Measurements from ENCODE around the gene NKIRAS2. TPM values are rescaled to one million over a fixed set of nuclear protein-coding genes. Genes with fewer than 3 reads are reported as not detected.

Gene NKIRAS2
- total RNA-seq = 12.9 TPM

- peak; percentile 94 for DNase-seq (ENCODE audit: low spot score)
Measured at GRCh38 chr17:42019509-42020404, at the start of gene NKIRAS2. Gene NKIRAS2, plus strand, starts transcription at chr17:42020090. Its CDS starts 1,488 bp downstream, at chr17:42021578.

GRCh38 chr17:41970901-41971331 lies 49.0 kb upstream of the NKIRAS2 start:
- no peak for DNase-seq (ENCODE audit: low spot score)

More at GRCh38 chr17:42019509-42020404, at the start of gene NKIRAS2:
- peak; percentile 81 for ATAC-seq

GRCh38 chr17:41971721-41972523 lies 48.0 kb upstream of the NKIRAS2 start:
- ATAC-seq (no peak), DNase-seq (ENCODE audit: low spot score) (no peak)

More at GRCh38 chr17:41970901-41971331, 49.0 kb upstream of the NKIRAS2 start:
- ATAC-seq = no peak

- DNase-seq (ENCODE audit: low spot score) (peak; percentile 79), ATAC-seq (peak; percentile 78)
Measured at GRCh38 chr17:41972571-41973407, 47.1 kb upstream of the NKIRAS2 start.

- DNase-seq (ENCODE audit: low spot score) (no peak), ATAC-seq (no peak)
Measured at GRCh38 chr17:41973408-41973811, 46.5 kb upstream of the NKIRAS2 start.

- no peak for ATAC-seq
- no peak for DNase-seq (ENCODE audit: low spot score)
Measured at GRCh38 chr17:41974031-41974430, 45.9 kb upstream of the NKIRAS2 start.

GRCh38 chr17:41974658-41975057 lies 45.2 kb upstream of the NKIRAS2 start:
- DNase-seq (ENCODE audit: low spot score) (no peak), ATAC-seq (no peak)

- no peak for DNase-seq (ENCODE audit: low spot score)
- ATAC-seq = no peak
Measured at GRCh38 chr17:41975099-41976083, 44.5 kb upstream of the NKIRAS2 start.

GRCh38 chr17:41976142-41976768 lies 43.6 kb upstream of the NKIRAS2 start:
- ATAC-seq (peak; percentile 81), DNase-seq (ENCODE audit: low spot score) (no peak)

- DNase-seq (ENCODE audit: low spot score) (no peak), ATAC-seq (no peak)
Measured at GRCh38 chr17:41977991-41978390, 41.9 kb upstream of the NKIRAS2 start.

GRCh38 chr17:41982026-41982760 lies 37.7 kb upstream of the NKIRAS2 start:
- DNase-seq (ENCODE audit: low spot score) (no peak), ATAC-seq (no peak)

GRCh38 chr17:41984454-41984853 lies 35.4 kb upstream of the NKIRAS2 start:
- no peak for DNase-seq (ENCODE audit: low spot score)
- no peak for ATAC-seq

- no peak for DNase-seq (ENCODE audit: low spot score)
- ATAC-seq = no peak
Measured at GRCh38 chr17:41985919-41986318, 34.0 kb upstream of the NKIRAS2 start.

GRCh38 chr17:41986634-41987033 lies 33.3 kb upstream of the NKIRAS2 start:
- DNase-seq (ENCODE audit: low spot score) (no peak), ATAC-seq (no peak)

GRCh38 chr17:41987642-41988041 lies 32.2 kb upstream of the NKIRAS2 start:
- ATAC-seq (no peak), DNase-seq (ENCODE audit: low spot score) (no peak)

GRCh38 chr17:41988418-41988817 lies 31.5 kb upstream of the NKIRAS2 start:
- DNase-seq (ENCODE audit: low spot score) (no peak), ATAC-seq (no peak)

GRCh38 chr17:41989702-41990419 lies 30.0 kb upstream of the NKIRAS2 start:
- ATAC-seq (peak; percentile 94), DNase-seq (ENCODE audit: low spot score) (peak; percentile 88)

GRCh38 chr17:41992576-41992975 lies 27.3 kb upstream of the NKIRAS2 start:
- DNase-seq (ENCODE audit: low spot score) (no peak), ATAC-seq (no peak)

Measured in left lobe of liver (tissue), 2 donors.